ENCODE results near the gene PNLDC1.
"Not testable (repeated sequence)": the region's sequence is repeated elsewhere in the genome, so short reads cannot be mapped to it uniquely, and the experiment has no call there.

The PNLDC1 gene

GRCh38 chr6:159854959-159855358, 54.9 kb downstream of the PNLDC1 start:
- no peaks in the 10 kb centered on the region for H3K27me3 ChIP-seq (ENCODE audit: control insufficient read depth in 1 of 2, insufficient read depth in 2 of 2, low read length in 2 of 2)
- H3K4me3 ChIP-seq (ENCODE audit: low read length in 2 of 2) = no peak overlapping the region
- no peaks in the 10 kb centered on the region for H3K9me3 ChIP-seq (ENCODE audit: control insufficient read depth in 2 of 2, low read length in 2 of 2)
- H3K9ac ChIP-seq (ENCODE audit: low read length in 2 of 2) = no peak overlapping the region
- no peaks in the 10 kb centered on the region for H3K4me1 ChIP-seq (ENCODE audit: control insufficient read depth, insufficient read depth, low read length)
- H3K36me3 ChIP-seq (ENCODE audit: control insufficient read depth in 2 of 2, insufficient read depth in 2 of 2, low read length in 2 of 2) = no peaks in the 10 kb centered on the region
- H3K27ac ChIP-seq (ENCODE audit: low read length) = no peak overlapping the region

GRCh38 chr6:159858259-159858658, 58.2 kb downstream of the PNLDC1 start:
- Histone ChIP-seq H3K27ac (ENCODE audit: low read length) (no peak overlapping the region), H3K36me3 (ENCODE audit: control insufficient read depth in 2 of 2, insufficient read depth in 2 of 2, low read length in 2 of 2) (no peaks in the 10 kb centered on the region), H3K4me1 (ENCODE audit: control insufficient read depth, insufficient read depth, low read length) (no peaks in the 10 kb centered on the region), H3K27me3 (ENCODE audit: control insufficient read depth in 1 of 2, insufficient read depth in 2 of 2, low read length in 2 of 2) (no peaks in the 10 kb centered on the region), H3K9ac (ENCODE audit: low read length in 2 of 2) (no peak overlapping the region), H3K4me3 (ENCODE audit: low read length in 2 of 2) (no peak overlapping the region), H3K9me3 (ENCODE audit: control insufficient read depth in 2 of 2, low read length in 2 of 2) (no peaks in the 10 kb centered on the region)

GRCh38 chr6:159860482-159860881, 60.4 kb downstream of the PNLDC1 start:
- Histone ChIP-seq H3K4me1 (ENCODE audit: control insufficient read depth, insufficient read depth, low read length) (no peaks in the 10 kb centered on the region), H3K9ac (ENCODE audit: low read length in 2 of 2) (no peak overlapping the region), H3K27me3 (ENCODE audit: control insufficient read depth in 1 of 2, insufficient read depth in 2 of 2, low read length in 2 of 2) (no peaks in the 10 kb centered on the region), H3K36me3 (ENCODE audit: control insufficient read depth in 2 of 2, insufficient read depth in 2 of 2, low read length in 2 of 2) (no peaks in the 10 kb centered on the region), H3K4me3 (ENCODE audit: low read length in 2 of 2) (no peak overlapping the region), H3K9me3 (ENCODE audit: control insufficient read depth in 2 of 2, low read length in 2 of 2) (no peaks in the 10 kb centered on the region), H3K27ac (ENCODE audit: low read length) (no peak overlapping the region)

- Histone ChIP-seq H3K9ac (ENCODE audit: low read length in 2 of 2) (no peak overlapping the region), H3K9me3 (ENCODE audit: control insufficient read depth in 2 of 2, low read length in 2 of 2) (no peaks in the 10 kb centered on the region), H3K27me3 (ENCODE audit: control insufficient read depth in 1 of 2, insufficient read depth in 2 of 2, low read length in 2 of 2) (no peaks in the 10 kb centered on the region), H3K27ac (ENCODE audit: low read length) (no peak overlapping the region), H3K4me3 (ENCODE audit: low read length in 2 of 2) (no peak overlapping the region), H3K36me3 (ENCODE audit: control insufficient read depth in 2 of 2, insufficient read depth in 2 of 2, low read length in 2 of 2) (no peaks in the 10 kb centered on the region), H3K4me1 (ENCODE audit: control insufficient read depth, insufficient read depth, low read length) (no peaks in the 10 kb centered on the region)
Observed at GRCh38 chr6:159862103-159862502, 62.0 kb downstream of the PNLDC1 start.

GRCh38 chr6:159863341-159863740, 63.3 kb downstream of the PNLDC1 start:
- not testable (repeated sequence) for H3K4me3 ChIP-seq (ENCODE audit: low read length in 2 of 2); H3K4me1 ChIP-seq (ENCODE audit: control insufficient read depth, insufficient read depth, low read length); H3K27me3 ChIP-seq (ENCODE audit: control insufficient read depth in 1 of 2, insufficient read depth in 2 of 2, low read length in 2 of 2); H3K36me3 ChIP-seq (ENCODE audit: control insufficient read depth in 2 of 2, insufficient read depth in 2 of 2, low read length in 2 of 2); H3K9ac ChIP-seq (ENCODE audit: low read length in 2 of 2); H3K27ac ChIP-seq (ENCODE audit: low read length); H3K9me3 ChIP-seq (ENCODE audit: control insufficient read depth in 2 of 2, low read length in 2 of 2)

GRCh38 chr6:159865226-159865920, 65.3 kb downstream of the PNLDC1 start:
- no peak overlapping the region for H3K9ac ChIP-seq (ENCODE audit: low read length in 2 of 2)
- H3K27ac ChIP-seq (ENCODE audit: low read length) = no peak overlapping the region
- H3K36me3 ChIP-seq (ENCODE audit: control insufficient read depth in 2 of 2, insufficient read depth in 2 of 2, low read length in 2 of 2) = no peaks in the 10 kb centered on the region
- H3K4me3 ChIP-seq (ENCODE audit: low read length in 2 of 2) = no peak overlapping the region
- no peaks in the 10 kb centered on the region for H3K27me3 ChIP-seq (ENCODE audit: control insufficient read depth in 1 of 2, insufficient read depth in 2 of 2, low read length in 2 of 2)
- peaks cover 0 to 5% of the 10 kb centered on the region in 2 donors for H3K9me3 ChIP-seq (ENCODE audit: control insufficient read depth in 2 of 2, low read length in 2 of 2)
- H3K4me1 ChIP-seq (ENCODE audit: control insufficient read depth, insufficient read depth, low read length) = no peaks in the 10 kb centered on the region

GRCh38 chr6:159866286-159867247, 66.5 kb downstream of the PNLDC1 start:
- Histone ChIP-seq H3K36me3 (ENCODE audit: control insufficient read depth in 2 of 2, insufficient read depth in 2 of 2, low read length in 2 of 2) (no peaks in the 10 kb centered on the region), H3K9ac (ENCODE audit: low read length in 2 of 2) (no peak overlapping the region), H3K27me3 (ENCODE audit: control insufficient read depth in 1 of 2, insufficient read depth in 2 of 2, low read length in 2 of 2) (no peaks in the 10 kb centered on the region)

More at GRCh38 chr6:159866286-159867247, 66.5 kb downstream of the PNLDC1 start:
- H3K4me1 ChIP-seq (ENCODE audit: control insufficient read depth, insufficient read depth, low read length) = no peaks in the 10 kb centered on the region
- H3K9me3 ChIP-seq (ENCODE audit: control insufficient read depth in 2 of 2, low read length in 2 of 2) = peaks cover 0 to 5% of the 10 kb centered on the region in 2 donors
- no peak overlapping the region for H3K27ac ChIP-seq (ENCODE audit: low read length)
- no peak overlapping the region for H3K4me3 ChIP-seq (ENCODE audit: low read length in 2 of 2)

Measured in stomach smooth muscle (tissue), 2 donors.